Lower leg skin (tissue), 3 donors: Measurements from ENCODE around the gene TGFBR3.

Experiments used
- POLR2A ChIP-seq, 2 donors: fragments of 450-650 bp; IDR thresholded peaks; one replicate each; pipeline ENCODE4 v1.6.1; 2016 to 2017; ENCODE audit warnings: antibody characterized with exemption in 2 of 2, mild to moderate bottlenecking in 1 of 2, moderate library complexity in 1 of 2
- TF ChIP-seq, protein P1 (sequence below), 3 donors: fragments of 450-650 bp; IDR thresholded peaks; one replicate each; pipeline ENCODE4 v1.5.1; 2016; ENCODE audit warnings: antibody characterized with exemption in 3 of 3, mild to moderate bottlenecking in 3 of 3, moderate library complexity in 2 of 3

- TF ChIP-seq, protein P1, sequence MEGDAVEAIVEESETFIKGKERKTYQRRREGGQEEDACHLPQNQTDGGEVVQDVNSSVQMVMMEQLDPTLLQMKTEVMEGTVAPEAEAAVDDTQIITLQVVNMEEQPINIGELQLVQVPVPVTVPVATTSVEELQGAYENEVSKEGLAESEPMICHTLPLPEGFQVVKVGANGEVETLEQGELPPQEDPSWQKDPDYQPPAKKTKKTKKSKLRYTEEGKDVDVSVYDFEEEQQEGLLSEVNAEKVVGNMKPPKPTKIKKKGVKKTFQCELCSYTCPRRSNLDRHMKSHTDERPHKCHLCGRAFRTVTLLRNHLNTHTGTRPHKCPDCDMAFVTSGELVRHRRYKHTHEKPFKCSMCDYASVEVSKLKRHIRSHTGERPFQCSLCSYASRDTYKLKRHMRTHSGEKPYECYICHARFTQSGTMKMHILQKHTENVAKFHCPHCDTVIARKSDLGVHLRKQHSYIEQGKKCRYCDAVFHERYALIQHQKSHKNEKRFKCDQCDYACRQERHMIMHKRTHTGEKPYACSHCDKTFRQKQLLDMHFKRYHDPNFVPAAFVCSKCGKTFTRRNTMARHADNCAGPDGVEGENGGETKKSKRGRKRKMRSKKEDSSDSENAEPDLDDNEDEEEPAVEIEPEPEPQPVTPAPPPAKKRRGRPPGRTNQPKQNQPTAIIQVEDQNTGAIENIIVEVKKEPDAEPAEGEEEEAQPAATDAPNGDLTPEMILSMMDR (IDR thresholded peaks at IDR 0.05): no peak
- no peak for TF ChIP-seq POLR2A (IDR thresholded peaks at IDR 0.05)
These were observed 114.2 kb downstream of the TGFBR3 start for GRCh38 chr1:91771717-91772116.
